HFF-Myc (cell line): ENCODE measurements around the gene KIFC3.
A peak's percentile ranks its signal among the peaks of the same experiment; 100 is the strongest.

Experiments
- DNase-seq: peaks from one replicate; pipeline ENCODE4 v3.0.0-alpha.2; 2011; ENCODE audit warnings: low read depth; ENCODE audit errors: extremely low read depth
- H3K4me3 ChIP-seq: replicated peaks from 2 replicates; pipeline ENCODE4 v1.5.1; 2011; ENCODE audit warnings: low read depth, mild to moderate bottlenecking, control low read depth, low read length
- CTCF ChIP-seq: IDR thresholded peaks from 2 replicates; pipeline ENCODE4 v1.5.1; 2012; ENCODE audit warnings: mild to moderate bottlenecking, low read depth, low read length, control low read depth; ENCODE audit errors: missing control alignments

The KIFC3 gene

GRCh38 chr16:57755726-57756423 lies 46.4 kb downstream of the KIFC3 start:
- H3K4me3 ChIP-seq = no peak overlapping the region
- no peak for TF ChIP-seq CTCF
- no peak for DNase-seq

- DNase-seq = no peak
- H3K4me3 ChIP-seq = no peak overlapping the region
- peak; percentile 5 for TF ChIP-seq CTCF
Measured at GRCh38 chr16:57755061-57755684, 47.1 kb downstream of the KIFC3 start.

- no peak overlapping the region for H3K4me3 ChIP-seq
- no peak for TF ChIP-seq CTCF
- no peak for DNase-seq
Measured at GRCh38 chr16:57754354-57755060, 47.8 kb downstream of the KIFC3 start.

GRCh38 chr16:57753448-57754353 lies 48.6 kb downstream of the KIFC3 start:
- no peak for TF ChIP-seq CTCF
- H3K4me3 ChIP-seq = no peak overlapping the region
- no peak for DNase-seq

GRCh38 chr16:57752581-57753447 lies 49.5 kb downstream of the KIFC3 start:
- no peak overlapping the region for H3K4me3 ChIP-seq
- TF ChIP-seq CTCF = no peak
- DNase-seq = no peak
